CD4-positive, alpha-beta T cell treated with Interleukin-10 for 1 hour (primary cell): ENCODE results near the gene NR3C2.
A peak's percentile ranks its signal among the peaks of the same experiment; 100 is the strongest.

ENCODE experiments used
- DNase-seq: peaks from one replicate; pipeline ENCODE4 v3.0.0-alpha.2; 2020

Gene NR3C2

GRCh38 chr4:148441986-148442831, at the start of gene NR3C2:
NR3C2 (minus strand) TSS chr4:148442414.
- peak; percentile 99 for DNase-seq

GRCh38 chr4:148487181-148487580, 45.0 kb upstream of the NR3C2 start:
- no peak for DNase-seq

GRCh38 chr4:148481636-148482035, 39.4 kb upstream of the NR3C2 start:
- DNase-seq, result no peak

DNA sequence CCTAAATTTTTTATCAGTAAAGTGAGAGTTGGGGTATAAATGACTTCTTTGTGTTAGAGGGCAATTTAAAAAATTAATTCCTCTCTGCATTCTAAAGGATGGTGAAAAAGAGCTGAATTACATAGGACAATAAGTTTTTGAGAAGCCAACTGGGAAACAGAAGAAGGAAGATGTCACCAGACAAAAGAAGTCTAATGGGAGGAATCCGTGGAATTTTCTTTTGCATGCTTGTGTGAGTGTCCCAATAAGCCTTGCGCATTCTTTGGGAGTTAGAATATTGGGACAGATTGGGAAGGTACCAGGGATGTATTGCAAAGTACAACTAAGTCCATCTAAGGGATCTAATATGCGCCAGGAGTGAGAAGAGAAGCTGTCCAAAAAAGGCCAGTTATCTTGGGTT, 35.1 kb upstream of the NR3C2 start:
- no peak for DNase-seq

DNA sequence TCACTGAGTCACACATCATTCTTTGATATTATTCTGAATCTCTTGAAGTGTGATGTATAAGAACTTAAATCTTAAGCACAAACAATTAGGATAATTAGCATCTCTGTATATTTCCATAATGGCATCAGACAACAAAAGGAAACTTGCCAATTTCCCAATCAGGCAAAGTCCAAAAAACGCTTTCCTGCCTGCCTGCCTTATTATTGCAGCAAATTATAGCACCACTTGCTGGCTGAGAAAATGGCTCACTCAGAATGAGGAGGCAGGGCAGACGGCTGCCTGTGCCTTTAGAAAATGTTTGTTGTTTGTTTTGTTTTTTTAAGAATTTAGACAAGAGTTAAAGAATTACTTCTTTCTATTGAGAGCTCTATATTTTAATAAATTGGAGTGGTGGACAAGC, 27.7 kb upstream of the NR3C2 start:
- DNase-seq, result no peak

- no peak for DNase-seq
These were observed 12.6 kb upstream of the NR3C2 start for GRCh38 chr4:148454835-148455234.

- DNase-seq, result no peak
These were observed 11.6 kb upstream of the NR3C2 start for GRCh38 chr4:148453833-148454232.

GRCh38 chr4:148452970-148453369, 10.8 kb upstream of the NR3C2 start:
- no peak for DNase-seq

DNA sequence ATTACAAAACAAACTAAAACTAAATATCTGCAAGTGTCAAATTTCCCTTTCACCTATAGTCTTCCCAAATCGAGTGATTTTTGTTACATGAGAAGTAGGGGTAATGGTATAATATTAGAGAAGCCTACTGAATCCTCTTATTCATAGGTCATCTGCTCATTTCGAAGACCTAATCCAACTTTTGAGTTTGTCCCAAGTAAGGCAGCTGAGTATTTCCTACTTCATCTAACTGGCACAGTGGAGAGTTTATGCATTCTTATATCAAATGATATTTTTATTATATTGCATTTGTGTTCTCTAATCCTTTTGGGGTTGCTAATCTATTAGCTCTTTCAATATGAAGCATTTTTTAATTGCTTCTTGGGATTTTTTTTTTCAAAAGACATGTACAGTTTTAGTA, 7.7 kb upstream of the NR3C2 start:
- DNase-seq, result no peak

DNA sequence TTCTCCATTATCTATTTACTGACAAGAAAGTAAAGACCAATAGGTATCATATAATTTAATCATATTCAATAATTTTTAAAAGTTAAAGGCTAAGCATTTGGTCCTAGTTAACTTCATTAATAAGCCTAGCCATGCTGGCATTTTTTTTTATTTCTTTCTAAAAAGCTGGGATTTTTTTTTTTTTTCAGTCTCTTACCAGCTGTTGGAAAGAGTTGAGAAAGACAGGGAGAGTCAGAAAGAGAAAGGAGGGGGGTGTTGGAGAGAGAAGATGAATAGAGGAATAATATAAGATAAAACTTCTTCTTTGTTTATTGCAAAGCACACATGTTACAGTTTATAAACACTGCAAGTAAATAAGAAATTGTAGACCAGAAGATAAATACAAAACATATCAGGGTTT, 5.9 kb upstream of the NR3C2 start:
- no peak for DNase-seq

DNA sequence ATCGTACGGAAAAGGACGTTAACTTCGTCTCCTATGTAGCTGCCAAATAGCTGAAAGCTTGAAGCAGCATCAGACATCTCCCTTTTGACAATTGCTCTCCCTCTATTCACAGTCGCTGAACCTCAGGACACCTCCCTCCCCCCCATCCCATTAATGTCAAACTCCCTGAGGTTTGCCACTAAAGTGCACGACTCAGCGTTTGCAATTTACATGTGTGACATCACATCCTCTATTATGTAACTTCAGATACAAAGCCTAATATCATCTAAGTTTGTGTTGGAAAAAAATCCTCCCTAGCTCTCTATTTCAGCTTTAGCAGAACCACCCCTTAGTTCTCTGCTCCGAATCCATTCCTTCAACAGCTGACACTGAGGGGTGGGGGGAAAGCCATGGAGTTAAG, 5.5 kb upstream of the NR3C2 start:
- DNase-seq, result peak; percentile 61

- DNase-seq, result no peak
These were observed 3.7 kb upstream of the NR3C2 start for GRCh38 chr4:148445860-148446330.

- peak; percentile 77 for DNase-seq
These were observed 3.1 kb upstream of the NR3C2 start for GRCh38 chr4:148445071-148445859.

- peak; percentile 54 for DNase-seq
These were observed 2.3 kb upstream of the NR3C2 start for GRCh38 chr4:148444296-148445070.

GRCh38 chr4:148443512-148444295, 1.5 kb upstream of the NR3C2 start:
- DNase-seq, result peak; percentile 39

GRCh38 chr4:148442832-148443511, 758 bp upstream of the NR3C2 start:
- no peak for DNase-seq

DNA sequence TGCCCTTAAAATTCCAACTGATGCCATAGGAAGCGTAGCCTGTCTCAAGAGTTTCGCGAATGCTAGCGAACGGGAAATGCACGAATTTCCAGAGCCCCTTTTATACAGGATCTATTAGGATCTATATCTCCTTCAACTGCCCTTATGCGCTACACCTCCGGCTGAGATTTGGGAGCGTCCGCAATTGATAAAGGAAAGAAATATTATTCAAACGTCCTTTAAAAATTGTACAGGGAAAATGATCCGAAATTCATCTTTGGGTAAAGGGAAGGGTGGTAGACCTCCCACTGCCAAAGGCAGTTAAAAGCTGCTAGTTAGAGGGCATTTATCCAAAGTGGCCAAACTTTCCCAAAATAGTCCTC, 609 bp downstream of the NR3C2 start:
- no peak for DNase-seq

DNA sequence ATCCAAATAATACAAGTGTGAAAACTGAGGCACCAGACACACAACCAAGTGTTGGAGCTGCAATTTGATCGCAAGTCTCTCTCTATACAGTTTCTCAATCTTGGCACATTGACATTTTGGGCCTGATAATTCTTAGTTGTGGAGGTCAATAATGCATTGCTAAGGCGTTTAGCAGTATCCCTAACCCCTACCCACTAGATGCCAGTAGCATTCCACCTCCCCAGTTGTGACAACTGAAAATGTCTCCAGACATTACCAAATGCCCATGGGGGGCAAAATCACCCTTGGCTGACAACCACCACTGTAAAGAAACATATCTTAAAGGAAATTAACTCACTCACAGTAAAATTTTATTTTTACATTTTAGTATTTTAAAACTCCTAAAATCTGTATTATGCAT, 4.2 kb downstream of the NR3C2 start:
- no peak for DNase-seq

DNA sequence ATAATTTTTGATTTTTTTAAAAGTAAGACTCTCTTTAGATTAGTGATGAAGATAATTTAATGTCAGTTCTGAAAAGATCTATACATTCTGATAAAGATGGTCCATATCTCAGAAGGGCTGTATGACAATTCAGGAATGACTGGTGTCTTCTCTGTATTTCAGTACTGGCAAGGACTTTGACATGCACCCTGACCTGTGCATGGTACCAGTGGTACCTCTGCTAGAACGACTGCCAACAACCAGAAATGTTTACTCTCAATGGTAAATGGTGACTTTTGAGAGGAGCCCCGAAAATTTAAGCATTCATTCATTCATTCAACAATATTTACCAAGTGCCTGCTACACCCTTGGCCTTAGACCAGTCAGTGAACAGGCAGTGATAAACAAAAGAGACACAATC, 4.8 kb downstream of the NR3C2 start:
- DNase-seq, result no peak

DNA sequence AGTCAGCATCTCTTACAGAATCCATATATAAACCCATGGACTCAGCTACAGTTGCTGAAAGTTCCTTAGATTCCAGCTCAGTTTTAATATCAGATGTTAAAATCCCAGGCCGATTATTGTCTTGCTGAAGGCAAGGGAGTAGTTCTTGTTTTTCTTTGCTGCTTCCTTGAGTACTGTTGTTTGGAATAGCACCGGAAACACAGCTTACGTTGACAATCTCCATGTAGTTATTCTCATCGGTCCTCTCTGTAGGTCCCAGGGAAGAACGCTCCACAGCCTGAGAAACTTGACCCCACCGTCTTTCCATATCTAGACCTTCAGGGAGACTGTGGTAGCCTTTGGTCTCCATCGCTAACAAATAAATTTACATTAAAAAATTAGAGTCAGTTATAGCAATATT, 5.7 kb downstream of the NR3C2 start:
- DNase-seq, result no peak

DNA sequence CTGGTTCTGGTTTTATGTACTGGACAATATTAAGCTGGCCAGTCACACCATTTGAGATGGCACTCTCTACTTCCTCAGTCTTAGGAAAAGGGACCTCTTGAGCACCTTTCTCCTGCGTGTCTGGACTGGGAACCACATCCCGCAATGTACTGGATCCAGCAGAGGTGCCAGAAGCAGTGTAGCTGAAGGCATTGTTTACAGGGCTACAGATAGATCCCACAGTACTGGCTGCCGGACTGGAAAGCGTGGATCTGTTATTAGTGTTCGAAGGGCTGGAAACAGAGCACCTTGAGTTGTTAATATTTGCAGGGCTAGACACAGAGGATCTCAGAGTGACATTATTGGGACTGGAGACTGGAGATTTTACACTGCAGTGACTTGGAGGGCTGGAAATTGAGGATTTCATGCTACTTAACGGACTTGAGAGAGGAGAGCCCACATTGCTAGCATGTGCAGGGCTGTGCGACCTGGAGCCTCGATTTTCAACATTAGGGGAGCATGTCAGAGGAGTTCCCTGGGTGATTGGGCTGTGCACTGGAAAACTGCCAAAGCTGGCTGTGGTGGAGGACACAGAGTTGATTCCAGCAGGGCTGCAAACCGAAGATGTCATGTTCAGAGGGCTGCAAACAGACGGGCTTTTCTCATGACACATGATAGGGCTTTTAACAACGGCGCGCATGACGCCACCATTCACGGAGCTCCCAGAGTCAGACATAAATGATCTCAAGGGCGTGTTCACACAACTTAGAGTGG, 6.4 kb downstream of the NR3C2 start:
- DNase-seq, result no peak
